A549 (cell line): ENCODE measurements around the gene FNBP1L. TPM values are rescaled to one million over a fixed set of nuclear protein-coding genes. Genes with fewer than 3 reads are reported as not detected.
A peak's percentile ranks its signal among the peaks of the same experiment; 100 is the strongest.

Experiments
- ATAC-seq, 2 experiments: fragments of 200-7000 bp in 1 of 2; fragments of >200 bp in 1 of 2; cut with Nextera tagmentation in 1 of 2; cut with Tn5 transposase in 1 of 2; 3 replicates each; pipeline versions ENCODE4 v1.8.0 to v1.9.1; 2018 to 2020; ENCODE audit warnings: mild to moderate bottlenecking in 1 of 2, moderate library complexity in 1 of 2
- CTCF ChIA-PET: fragments of 300-600 bp; sonication (Branson Sonifier 250); formaldehyde crosslinking; extraction: SDS; loops from one replicate; lab custom pipeline; 2021; ENCODE audit warnings: antibody characterized with exemption, inconsistent platforms; lab: Yijun Ruan, JAX
- POLR2A ChIA-PET: fragments of 350-600 bp; formaldehyde crosslinking; extraction: SDS; loops from one replicate; lab custom pipeline; 2021; ENCODE audit warnings: antibody characterized with exemption, inconsistent platforms; lab: Yijun Ruan, JAX
- DNase-seq, 2 experiments: peaks; one replicate each; pipeline versions ENCODE4 v3.0.0 to v3.0.0-alpha.2; 2011 to 2016; ENCODE audit warnings: low read depth in 1 of 2, low spot score in 1 of 2
- FAIRE-seq: peaks from 2 replicates; lab custom pipeline; 2011; peaks lifted over from hg19 to GRCh38; lab: Jason Lieb, UNC
- H3K27ac ChIP-seq, 2 experiments: fragments of >200 bp; sonication (Bioruptor Twin); formaldehyde crosslinking; 3 replicates each; pipeline ENCODE4 v1.5.1; 2016 to 2017
- H3K4me1 ChIP-seq: fragments of >200 bp; sonication (Bioruptor Twin); formaldehyde crosslinking; 3 replicates; pipeline ENCODE4 v1.6.1; 2016
- H3K4me2 ChIP-seq: fragments of >200 bp; sonication (Bioruptor Twin); formaldehyde crosslinking; 3 replicates; pipeline ENCODE4 v1.6.1; 2016
- H3K4me3 ChIP-seq: fragments of >200 bp; sonication (Bioruptor Twin); formaldehyde crosslinking; 3 replicates; pipeline ENCODE4 v1.5.1; 2016
- H3K9me3 ChIP-seq: fragments of >200 bp; sonication (Bioruptor Twin); formaldehyde crosslinking; 3 replicates; pipeline ENCODE4 v1.6.1; 2016
- CBX8 ChIP-seq: fragments of 200-600 bp; sonication (generic); IDR thresholded peaks from 2 replicates; pipeline ENCODE4 v1.6.1; 2016
- CHD4 ChIP-seq: fragments of 200-600 bp; sonication (generic); IDR thresholded peaks from 2 replicates; pipeline ENCODE4 v1.6.1; 2016; ENCODE audit warnings: antibody characterized with exemption, mild to moderate bottlenecking, borderline replicate concordance
- EP300 ChIP-seq, 2 experiments: fragments of >200 bp; sonication (Bioruptor Twin); formaldehyde crosslinking; IDR thresholded peaks; 2 replicates in 1 of 2; 3 replicates in 1 of 2; pipeline ENCODE4 v1.6.1; 2016 to 2017
- ESRRA ChIP-seq: fragments of 150-350 bp; IDR thresholded peaks from 2 replicates; pipeline ENCODE4 v1.6.1; 2014; ENCODE audit warnings: mild to moderate bottlenecking, low read length, borderline replicate concordance
- GATA3 ChIP-seq: IDR thresholded peaks from 2 replicates; pipeline ENCODE4 v1.6.1; 2012; ENCODE audit warnings: borderline replicate concordance
- HOXA7 ChIP-seq: fragments of 250-450 bp; sonication (Bioruptor Pico); IDR thresholded peaks from 2 replicates; pipeline ENCODE4 v1.5.0; 2020; ENCODE audit warnings: mild to moderate bottlenecking, moderate library complexity
- HOXB5 ChIP-seq: fragments of 250-450 bp; sonication (Bioruptor Pico); IDR thresholded peaks from 2 replicates; pipeline ENCODE4 v1.5.0; 2020; ENCODE audit warnings: mild to moderate bottlenecking, moderate library complexity
- MYC ChIP-seq: IDR thresholded peaks from 2 replicates; pipeline ENCODE4 v1.6.1; 2012; ENCODE audit warnings: mild to moderate bottlenecking, inconsistent platforms, low read length, improper control_type of control experiment, borderline replicate concordance
- NFE2L2 ChIP-seq: fragments of 150-350 bp; conservative IDR thresholded peaks from 2 replicates; pipeline ENCODE4 v1.6.1; 2014; ENCODE audit warnings: low read length
- RARB ChIP-seq: fragments of 250-450 bp; sonication (Bioruptor Pico); IDR thresholded peaks from 2 replicates; pipeline ENCODE4 v1.8.0; 2021; ENCODE audit warnings: mild to moderate bottlenecking, moderate library complexity
- SMC3 ChIP-seq: fragments of >200 bp; sonication (Bioruptor Twin); formaldehyde crosslinking; IDR thresholded peaks from 3 replicates; pipeline ENCODE4 v1.6.1; 2018; ENCODE audit warnings: inconsistent platforms
- SREBF2 ChIP-seq: fragments of 450-650 bp; IDR thresholded peaks from 2 replicates; pipeline ENCODE4 v1.6.1; 2014; ENCODE audit warnings: mild to moderate bottlenecking, moderate library complexity
- TFCP2L1 ChIP-seq: fragments of 250-450 bp; sonication (Bioruptor Pico); IDR thresholded peaks from 2 replicates; pipeline ENCODE4 v1.5.0; 2021; ENCODE audit warnings: mild to moderate bottlenecking
- ZC3H11A ChIP-seq: fragments of 450-650 bp; IDR thresholded peaks from 2 replicates; pipeline ENCODE4 v1.6.1; 2014; ENCODE audit warnings: antibody characterized with exemption, mild to moderate bottlenecking
- ZFP36 ChIP-seq: fragments of 450-650 bp; IDR thresholded peaks from 2 replicates; pipeline ENCODE4 v1.6.1; 2014; ENCODE audit warnings: borderline replicate concordance; ENCODE audit not compliant: partially characterized antibody
- WGBS: methylation state at CpG from one replicate; pipeline ENCODE4 v1.1.6; 2017; ENCODE audit errors: missing lambda C conversion rate; 5-methylcytosine and 5-hydroxymethylcytosine counted together
- polyA plus RNA-seq, 4 experiments: library from polyadenylated mRNA; depleted of rRNA in 3 of 4; stranded (reverse); fragments of >200 nt; fragmentation: RNase III in 1 of 4; extraction: RNeasy Plus Mini Kit Qiagen cat#74134 plus additional on column Dnase treatment in 1 of 4; gene quantifications; 2 replicates in 3 of 4; 3 replicates in 1 of 4; pipeline ENCODE4 v1.2.3, GENCODE V29; 2011 to 2017
- TF ChIP-seq, protein P1 (sequence below): fragments of >200 bp; sonication (Bioruptor Twin); formaldehyde crosslinking; IDR thresholded peaks from 2 replicates; pipeline ENCODE4 v1.6.1; 2016
- TF ChIP-seq, protein P2 (sequence below): fragments of >200 bp; sonication (Bioruptor Twin); formaldehyde crosslinking; IDR thresholded peaks from 3 replicates; pipeline ENCODE4 v1.5.1; 2016
- TF ChIP-seq, protein P3 (sequence below): fragments of 200-600 bp; sonication (generic); IDR thresholded peaks from 2 replicates; pipeline ENCODE4 v1.6.1; 2016; ENCODE audit warnings: antibody characterized with exemption, mild to moderate bottlenecking, moderate library complexity

FNBP1L gene
- polyA plus RNA-seq, 2 of the 4 experiments (the other 2 are of a cell fraction): 19.8 to 42.3 TPM

DNA sequence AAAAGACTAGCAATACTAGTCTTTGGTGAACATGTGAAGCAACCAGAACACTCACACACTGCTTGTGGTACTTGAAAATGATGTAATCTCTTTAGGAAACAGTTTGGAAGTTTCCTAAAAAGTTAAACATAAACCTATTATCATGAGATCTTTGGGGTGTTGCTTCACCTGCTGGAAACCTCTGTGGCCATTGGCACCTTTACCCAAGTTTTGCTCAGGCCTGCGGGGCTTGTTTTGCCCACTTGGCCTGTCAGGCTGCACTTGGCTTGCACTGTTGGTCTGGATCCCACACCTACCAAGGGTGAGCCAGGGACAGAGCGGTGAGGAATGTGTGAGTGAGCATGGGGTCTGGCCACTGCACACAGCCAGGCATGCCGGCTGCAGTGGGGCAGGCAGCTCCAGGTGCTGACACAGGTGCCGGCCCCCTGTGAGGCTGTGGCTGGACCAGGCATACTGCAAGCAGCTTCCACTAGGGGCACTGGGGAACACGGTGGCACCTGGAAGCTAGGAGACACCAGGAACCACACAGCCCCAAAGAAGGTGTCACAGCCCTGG lies 14.4 kb upstream of the FNBP1L start:
- Histone ChIP-seq H3K9me3 (no peaks in the 10 kb centered on the region), H3K4me3 (no peak overlapping the region), H3K4me2 (no peak overlapping the region), H3K27ac (no peak overlapping the region), H3K4me1 (peaks cover 3% of the 10 kb centered on the region; the same call in 1 of the 3 replicates)
- TF ChIP-seq MYC: no peak
- TF ChIP-seq, protein P1, sequence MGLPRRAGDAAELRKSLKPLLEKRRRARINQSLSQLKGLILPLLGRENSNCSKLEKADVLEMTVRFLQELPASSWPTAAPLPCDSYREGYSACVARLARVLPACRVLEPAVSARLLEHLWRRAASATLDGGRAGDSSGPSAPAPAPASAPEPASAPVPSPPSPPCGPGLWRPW: no peak
- no peak for TF ChIP-seq SREBF2
- TF ChIP-seq CBX8: no peak
- no peak for TF ChIP-seq SMC3
- TF ChIP-seq NFE2L2: no peak
- FAIRE-seq: no peak
- peak in 1 of 2 experiments; percentile 66; a peak in 3 of 6 replicates for ATAC-seq
- POLR2A ChIA-PET: interaction anchor here (0.9 to 1.0 kb wide), 2 partner anchors 412 to 414 kb away, joined by 3 to 5 read pairs; no protein-coding TSS in a partner anchor
- no peak for DNase-seq
- CTCF ChIA-PET: interaction anchor here (0.6 to 1.8 kb wide), 3 partner anchors 154 to 417 kb away, joined by 3 to 6 read pairs (median 6); no protein-coding TSS in a partner anchor
- WGBS: 73% methylated on average over 3 of the region's 5 CpGs

DNA sequence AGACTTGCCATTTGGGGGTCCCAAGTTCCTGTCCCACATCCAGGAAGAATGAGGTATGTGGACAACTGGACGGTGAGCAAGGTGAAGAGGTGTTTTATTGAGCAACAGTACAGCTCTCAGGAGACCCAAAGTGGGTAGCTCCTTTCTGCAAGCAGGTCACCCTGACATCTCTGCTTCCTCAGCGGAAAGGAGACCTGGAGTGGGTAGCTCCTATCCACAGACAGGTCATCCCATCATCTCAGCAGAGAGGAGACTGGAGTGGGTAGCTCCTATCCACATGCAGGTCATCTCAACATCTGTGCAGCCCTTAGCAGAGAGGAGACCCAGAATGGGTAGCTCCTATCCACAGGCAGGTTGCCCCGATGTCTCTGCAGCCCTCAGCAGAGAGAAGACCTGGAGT lies 13.8 kb upstream of the FNBP1L start:
- no peaks in the 10 kb centered on the region for H3K9me3 ChIP-seq
- CTCF ChIA-PET: interaction anchor here (0.6 to 1.8 kb wide), 4 partner anchors 154 to 435 kb away, joined by 3 to 6 read pairs (median 6); no protein-coding TSS in a partner anchor
- TF ChIP-seq GATA3: no peak
- TF ChIP-seq, protein P2, sequence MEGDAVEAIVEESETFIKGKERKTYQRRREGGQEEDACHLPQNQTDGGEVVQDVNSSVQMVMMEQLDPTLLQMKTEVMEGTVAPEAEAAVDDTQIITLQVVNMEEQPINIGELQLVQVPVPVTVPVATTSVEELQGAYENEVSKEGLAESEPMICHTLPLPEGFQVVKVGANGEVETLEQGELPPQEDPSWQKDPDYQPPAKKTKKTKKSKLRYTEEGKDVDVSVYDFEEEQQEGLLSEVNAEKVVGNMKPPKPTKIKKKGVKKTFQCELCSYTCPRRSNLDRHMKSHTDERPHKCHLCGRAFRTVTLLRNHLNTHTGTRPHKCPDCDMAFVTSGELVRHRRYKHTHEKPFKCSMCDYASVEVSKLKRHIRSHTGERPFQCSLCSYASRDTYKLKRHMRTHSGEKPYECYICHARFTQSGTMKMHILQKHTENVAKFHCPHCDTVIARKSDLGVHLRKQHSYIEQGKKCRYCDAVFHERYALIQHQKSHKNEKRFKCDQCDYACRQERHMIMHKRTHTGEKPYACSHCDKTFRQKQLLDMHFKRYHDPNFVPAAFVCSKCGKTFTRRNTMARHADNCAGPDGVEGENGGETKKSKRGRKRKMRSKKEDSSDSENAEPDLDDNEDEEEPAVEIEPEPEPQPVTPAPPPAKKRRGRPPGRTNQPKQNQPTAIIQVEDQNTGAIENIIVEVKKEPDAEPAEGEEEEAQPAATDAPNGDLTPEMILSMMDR: no peak
- TF ChIP-seq ZC3H11A: no peak
- TF ChIP-seq EP300 (IDR thresholded peaks at IDR 0.05): no peak
- no peak for TF ChIP-seq ESRRA
- no peak for TF ChIP-seq RARB
- TF ChIP-seq TFCP2L1 (CRISPR knock-in tag): no peak
- no peak for TF ChIP-seq HOXA7
- 86% methylated on average over 1 of the region's 3 CpGs for WGBS
- ATAC-seq: no peak
- FAIRE-seq: no peak
- DNase-seq: no peak
- no peak overlapping the region for H3K27ac ChIP-seq
- H3K4me3 ChIP-seq: no peak overlapping the region
- no peak overlapping the region for H3K4me2 ChIP-seq
- POLR2A ChIA-PET: interaction anchor here (0.9 to 1.0 kb wide), 2 partner anchors 412 to 414 kb away, joined by 3 to 5 read pairs; no protein-coding TSS in a partner anchor
- peaks cover 3% of the 10 kb centered on the region; the same call in 1 of the 3 replicates for H3K4me1 ChIP-seq

DNA sequence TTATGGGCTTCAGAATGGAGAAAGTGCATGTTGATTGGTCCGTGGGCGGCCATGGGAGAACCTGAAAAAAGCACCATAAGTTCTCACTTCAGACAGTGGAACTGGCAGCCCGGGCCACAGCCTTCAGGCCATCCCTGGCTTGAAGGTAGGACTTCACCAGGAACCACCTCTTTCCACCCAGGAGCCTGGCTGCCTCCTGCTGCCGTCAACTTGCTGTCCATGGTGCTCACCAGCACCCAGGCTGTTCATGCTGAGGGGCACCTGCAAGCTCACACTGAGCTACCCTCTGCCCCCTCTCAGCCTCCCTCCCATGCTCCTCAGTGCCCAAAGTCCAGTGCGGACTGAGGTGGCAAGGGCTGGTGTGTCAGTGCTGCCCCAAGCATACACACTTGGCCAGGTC lies 12.9 kb upstream of the FNBP1L start:
- Histone ChIP-seq H3K9me3 (no peaks in the 10 kb centered on the region), H3K4me1 (peaks cover 3% of the 10 kb centered on the region; the same call in 1 of the 3 replicates)
- CTCF ChIA-PET: interaction anchor here (1.1 to 1.8 kb wide), 2 partner anchors 409 to 416 kb away, joined by 3 to 6 read pairs; no protein-coding TSS in a partner anchor
- 37% methylated on average over 4 of the region's 5 CpGs for WGBS
- FAIRE-seq (no peak), DNase-seq (no peak)
- TF ChIP-seq ZFP36 (no peak), CHD4 (no peak), HOXB5 (no peak)
- TF ChIP-seq, protein P3, sequence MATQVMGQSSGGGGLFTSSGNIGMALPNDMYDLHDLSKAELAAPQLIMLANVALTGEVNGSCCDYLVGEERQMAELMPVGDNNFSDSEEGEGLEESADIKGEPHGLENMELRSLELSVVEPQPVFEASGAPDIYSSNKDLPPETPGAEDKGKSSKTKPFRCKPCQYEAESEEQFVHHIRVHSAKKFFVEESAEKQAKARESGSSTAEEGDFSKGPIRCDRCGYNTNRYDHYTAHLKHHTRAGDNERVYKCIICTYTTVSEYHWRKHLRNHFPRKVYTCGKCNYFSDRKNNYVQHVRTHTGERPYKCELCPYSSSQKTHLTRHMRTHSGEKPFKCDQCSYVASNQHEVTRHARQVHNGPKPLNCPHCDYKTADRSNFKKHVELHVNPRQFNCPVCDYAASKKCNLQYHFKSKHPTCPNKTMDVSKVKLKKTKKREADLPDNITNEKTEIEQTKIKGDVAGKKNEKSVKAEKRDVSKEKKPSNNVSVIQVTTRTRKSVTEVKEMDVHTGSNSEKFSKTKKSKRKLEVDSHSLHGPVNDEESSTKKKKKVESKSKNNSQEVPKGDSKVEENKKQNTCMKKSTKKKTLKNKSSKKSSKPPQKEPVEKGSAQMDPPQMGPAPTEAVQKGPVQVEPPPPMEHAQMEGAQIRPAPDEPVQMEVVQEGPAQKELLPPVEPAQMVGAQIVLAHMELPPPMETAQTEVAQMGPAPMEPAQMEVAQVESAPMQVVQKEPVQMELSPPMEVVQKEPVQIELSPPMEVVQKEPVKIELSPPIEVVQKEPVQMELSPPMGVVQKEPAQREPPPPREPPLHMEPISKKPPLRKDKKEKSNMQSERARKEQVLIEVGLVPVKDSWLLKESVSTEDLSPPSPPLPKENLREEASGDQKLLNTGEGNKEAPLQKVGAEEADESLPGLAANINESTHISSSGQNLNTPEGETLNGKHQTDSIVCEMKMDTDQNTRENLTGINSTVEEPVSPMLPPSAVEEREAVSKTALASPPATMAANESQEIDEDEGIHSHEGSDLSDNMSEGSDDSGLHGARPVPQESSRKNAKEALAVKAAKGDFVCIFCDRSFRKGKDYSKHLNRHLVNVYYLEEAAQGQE: peak; percentile 44; the same call in 1 of the 2 replicates
- TF ChIP-seq, all 56 proteins: peak for 1
- ATAC-seq: no peak
- no peak overlapping the region for H3K27ac ChIP-seq
- no peak overlapping the region for H3K4me3 ChIP-seq
- POLR2A ChIA-PET: no interaction called here
- H3K4me2 ChIP-seq: no peak overlapping the region
